GM18868 (cell line): ENCODE data around the gene GALNT13.

ENCODE experiments used
- ATAC-seq: cut with Tn5 transposase; IDR thresholded peaks from one replicate; pipeline ENCODE4 v1.9.1; 2021; ENCODE audit warnings: mild to moderate bottlenecking, moderate library complexity; ENCODE audit not compliant: unreplicated experiment

GALNT13 gene

DNA sequence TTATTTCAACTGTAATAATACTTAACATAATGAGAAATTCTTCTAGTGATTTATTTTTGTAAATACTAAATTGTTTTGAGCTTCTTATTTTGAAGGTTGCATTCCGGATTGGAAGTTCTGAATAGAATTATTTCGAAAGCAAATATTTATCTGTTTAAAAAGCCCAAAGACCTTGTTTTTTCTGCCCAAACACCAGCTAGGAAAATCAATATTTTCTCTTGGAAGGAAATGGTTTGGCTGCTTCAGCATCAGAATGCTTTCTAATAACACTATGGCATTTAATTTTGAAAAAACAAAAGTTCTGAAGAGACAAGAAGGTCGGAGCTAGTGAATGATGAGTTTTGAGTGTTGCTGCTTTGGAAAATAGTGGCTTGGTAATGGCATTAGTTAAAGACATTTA lies 522.9 kb downstream of the GALNT13 start:
- ATAC-seq, result no peak

DNA sequence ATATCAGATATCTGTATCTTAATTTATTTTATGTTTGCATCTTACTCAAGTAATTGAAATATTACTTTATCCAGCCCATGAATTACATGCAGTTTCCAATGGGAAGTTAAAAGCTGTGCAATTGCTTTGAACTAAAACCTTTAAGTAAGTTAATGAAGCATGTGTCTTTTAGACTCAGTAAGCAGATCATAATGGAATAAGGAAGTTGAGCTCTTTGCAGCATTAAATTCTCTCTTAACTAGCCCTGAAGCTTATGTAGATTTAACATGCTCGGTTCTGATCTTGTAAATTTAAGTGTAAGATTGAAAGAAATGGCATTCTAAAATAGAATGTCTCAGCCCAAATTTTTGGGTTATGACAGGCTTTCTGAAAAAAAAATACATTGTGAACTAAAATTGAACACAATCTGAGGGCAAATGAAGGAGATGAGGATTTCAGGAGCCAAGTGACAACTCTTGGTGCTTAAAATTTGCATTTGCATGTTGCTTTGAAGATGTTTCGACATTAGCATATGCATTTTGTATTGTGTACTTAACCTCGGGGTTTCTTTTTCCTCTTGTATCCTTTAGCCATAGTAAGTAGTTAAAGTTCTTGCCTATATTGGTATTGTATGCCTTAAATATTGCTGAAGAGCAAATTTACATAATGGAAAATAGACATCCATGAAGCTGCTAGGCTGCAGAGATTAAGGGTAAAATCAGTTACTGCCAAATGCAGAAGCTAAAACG lies 529.0 kb downstream of the GALNT13 start:
- no peak for ATAC-seq

DNA sequence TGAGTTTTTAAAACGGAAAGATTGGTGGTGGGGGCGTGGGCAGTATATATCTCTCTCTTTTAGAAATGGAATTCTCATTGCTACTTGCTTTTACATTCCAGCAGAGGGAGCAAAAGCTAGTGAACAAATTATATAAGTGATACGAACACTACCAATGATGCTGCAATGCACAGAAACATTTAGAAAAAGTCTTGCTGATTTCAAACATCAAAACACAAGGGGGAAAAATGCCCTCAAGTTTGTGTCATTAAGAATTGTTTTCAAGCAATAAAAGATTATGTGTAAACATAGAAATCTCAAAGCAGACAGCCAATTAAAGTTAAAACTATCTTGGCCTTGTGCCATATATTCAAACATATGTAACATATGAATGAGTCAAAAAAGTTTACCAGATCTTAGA lies 530.5 kb downstream of the GALNT13 start:
- peak; percentile 79 for ATAC-seq

DNA sequence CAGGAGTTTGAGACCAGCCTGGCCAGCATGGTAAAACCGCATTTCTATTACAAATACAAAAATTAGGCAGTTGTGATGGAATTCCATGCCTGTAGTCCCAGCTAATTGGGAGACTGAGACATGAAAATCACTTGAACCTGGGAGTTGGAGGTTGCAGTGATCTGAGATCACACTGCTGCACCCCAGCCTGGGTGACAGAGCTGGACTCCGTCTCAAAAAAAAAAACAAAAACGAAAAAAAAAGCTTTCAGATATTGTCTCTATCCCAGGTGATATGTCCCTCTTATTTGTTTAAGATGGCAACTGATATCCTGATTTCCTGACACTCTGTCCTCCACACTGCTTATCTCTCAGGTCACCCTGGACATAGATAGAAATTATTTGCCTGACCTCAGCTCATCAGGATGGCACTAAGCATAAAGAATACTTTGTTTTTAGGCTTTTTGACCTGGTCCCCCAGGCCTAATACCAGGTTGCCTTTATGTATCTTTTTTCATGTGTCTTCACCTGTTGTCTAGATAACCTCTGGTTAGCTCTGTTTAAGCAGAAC lies 531.6 kb downstream of the GALNT13 start:
- no peak for ATAC-seq

DNA sequence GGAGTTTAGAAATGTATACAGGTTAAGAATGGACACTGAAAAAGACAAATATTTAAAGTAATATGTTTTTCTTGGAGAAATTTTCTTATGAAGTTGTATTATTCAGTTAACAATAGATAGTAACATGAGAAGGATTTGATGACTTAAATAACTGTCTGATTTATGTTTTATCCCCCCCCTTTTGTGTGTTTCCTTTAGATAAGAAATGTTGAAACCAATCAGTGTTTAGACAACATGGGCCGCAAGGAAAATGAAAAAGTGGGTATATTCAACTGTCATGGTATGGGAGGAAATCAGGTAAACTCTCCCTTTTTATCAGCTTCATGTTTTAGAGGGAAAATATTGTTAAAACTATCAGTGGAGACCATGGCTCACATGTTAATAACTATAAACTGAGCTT lies 537.1 kb downstream of the GALNT13 start:
- ATAC-seq, result no peak

DNA sequence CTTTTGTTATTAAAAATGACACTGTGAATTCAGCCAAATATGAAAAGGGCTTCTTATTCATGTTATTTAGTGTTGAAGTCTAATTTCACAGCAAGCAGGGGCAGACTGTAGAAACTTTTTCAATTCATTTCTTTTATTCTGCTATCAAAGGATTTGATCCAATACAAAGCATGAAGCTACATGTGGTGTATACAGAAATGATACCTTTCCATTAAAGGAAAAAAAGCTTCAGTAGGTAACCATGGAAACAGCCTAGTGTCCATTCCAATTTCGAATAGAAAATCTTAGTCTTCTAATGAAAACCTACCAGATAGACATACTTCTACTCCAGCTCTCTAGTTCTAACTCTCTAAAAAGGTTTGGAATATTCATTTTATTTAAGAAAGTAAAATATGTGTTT lies 550.5 kb downstream of the GALNT13 start:
- no peak for ATAC-seq

DNA sequence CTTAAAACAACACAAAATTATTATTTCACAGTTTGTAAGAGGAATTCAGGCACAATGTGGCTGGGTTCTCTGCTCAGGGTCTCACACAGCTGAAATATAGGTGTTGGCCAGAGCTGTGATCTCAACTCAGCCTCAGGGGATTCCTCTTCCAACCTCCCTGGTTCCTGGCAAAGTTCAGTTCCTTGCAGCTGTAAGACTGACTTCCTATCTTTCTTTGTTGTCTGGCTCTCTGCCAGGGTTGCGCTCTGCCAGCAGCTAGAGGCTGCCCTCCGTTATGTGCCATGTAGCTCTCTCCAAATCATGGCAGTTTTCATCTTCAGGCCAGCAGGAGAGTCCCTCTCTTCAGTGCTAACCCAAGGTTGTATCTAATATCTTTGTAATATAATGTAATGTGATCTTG lies 554.3 kb downstream of the GALNT13 start:
- ATAC-seq, result no peak

DNA sequence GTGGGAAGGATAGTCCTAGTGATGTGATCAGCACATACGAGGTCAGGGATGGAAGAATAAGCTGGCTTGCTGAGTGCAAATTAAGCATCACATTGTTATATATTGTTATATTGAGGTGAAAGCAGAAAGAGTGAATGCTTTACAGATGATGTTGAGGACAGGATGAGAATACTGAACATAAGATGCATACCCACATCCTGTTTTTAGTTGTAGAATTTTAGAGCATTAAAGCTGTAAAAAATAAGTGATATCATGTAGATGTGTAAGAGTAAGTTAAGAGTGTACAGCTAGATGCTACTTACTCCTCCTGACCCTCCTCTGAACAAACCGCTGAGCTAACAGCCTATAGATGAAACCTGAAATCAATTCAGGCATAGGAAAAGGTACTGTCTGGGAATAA lies 555.7 kb downstream of the GALNT13 start:
- ATAC-seq, result no peak

DNA sequence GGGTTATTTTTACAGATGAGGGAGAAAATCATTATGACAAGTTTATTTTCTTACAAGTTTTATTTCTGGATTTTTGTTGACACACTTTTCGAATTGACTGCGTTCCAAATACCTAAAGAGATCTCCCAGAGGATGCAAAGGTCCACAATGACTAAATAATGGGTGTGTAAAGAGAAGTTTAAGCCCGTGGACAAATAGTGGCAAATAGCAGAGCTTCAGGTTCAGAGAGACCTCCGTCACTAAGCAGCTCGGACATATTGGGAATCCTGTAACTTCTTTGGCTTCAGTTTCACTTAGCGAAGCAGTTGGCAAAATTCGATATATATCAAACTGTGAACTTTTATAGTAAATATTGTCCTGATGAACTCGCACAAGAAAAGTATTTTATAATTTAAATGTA lies 556.3 kb downstream of the GALNT13 start:
- no peak for ATAC-seq

DNA sequence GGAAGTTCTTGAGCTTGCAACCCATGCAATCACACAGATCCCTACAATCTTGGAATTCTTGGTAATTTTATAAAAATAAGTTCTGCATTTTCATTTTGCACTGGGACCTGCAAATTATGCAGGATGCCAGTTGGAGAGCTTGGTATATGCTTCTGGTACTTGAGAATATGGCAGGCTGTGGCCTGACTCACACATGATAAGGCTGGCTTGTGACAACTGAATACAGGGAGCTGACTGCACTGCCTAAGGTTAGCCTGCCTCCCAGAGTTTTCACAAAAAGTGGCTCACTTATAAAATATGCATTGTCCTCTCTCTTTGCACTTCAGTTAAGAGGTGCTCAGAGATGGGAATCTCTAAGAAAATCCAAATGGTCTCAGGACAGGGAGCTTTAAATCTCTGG lies 561.3 kb downstream of the GALNT13 start:
- ATAC-seq, result no peak

DNA sequence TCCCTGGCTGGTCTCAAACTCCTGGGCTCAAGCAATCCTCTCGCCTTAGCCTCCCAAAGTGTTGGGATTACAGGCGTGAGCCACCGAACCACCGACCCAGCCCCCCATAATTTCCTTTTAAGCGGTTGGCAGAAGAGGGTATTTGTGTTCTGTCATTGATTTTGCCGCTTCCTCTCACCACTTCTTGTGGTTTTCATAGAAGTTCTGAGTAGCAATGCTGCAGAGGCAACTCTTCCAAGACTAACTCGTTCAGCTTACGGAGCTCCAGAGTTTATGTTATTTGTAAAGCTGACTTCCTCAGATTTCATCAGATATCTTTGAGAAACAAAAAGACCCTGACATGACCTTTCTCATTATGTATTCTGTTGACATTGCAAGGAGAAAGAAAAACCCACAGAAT lies 565.4 kb downstream of the GALNT13 start:
- ATAC-seq, result no peak

DNA sequence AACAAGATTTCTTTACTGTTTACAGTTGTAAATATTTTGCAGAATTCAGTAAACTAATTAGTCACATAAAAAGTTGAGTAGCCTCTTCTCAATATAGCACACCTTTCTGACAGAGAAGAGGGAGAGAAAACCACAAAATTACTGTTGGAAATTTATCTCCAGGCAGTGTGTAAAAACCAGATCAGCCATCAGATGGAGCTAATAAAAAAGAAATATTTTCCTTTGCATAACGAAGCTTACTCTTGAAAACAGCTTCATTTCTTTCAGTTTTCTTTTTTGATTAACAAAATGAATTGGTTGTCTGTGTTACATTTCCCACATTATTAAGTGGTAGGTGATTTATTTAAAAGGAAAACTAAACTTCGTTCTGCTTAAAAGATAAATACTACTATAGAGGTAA lies 567.4 kb downstream of the GALNT13 start:
- ATAC-seq, result no peak

DNA sequence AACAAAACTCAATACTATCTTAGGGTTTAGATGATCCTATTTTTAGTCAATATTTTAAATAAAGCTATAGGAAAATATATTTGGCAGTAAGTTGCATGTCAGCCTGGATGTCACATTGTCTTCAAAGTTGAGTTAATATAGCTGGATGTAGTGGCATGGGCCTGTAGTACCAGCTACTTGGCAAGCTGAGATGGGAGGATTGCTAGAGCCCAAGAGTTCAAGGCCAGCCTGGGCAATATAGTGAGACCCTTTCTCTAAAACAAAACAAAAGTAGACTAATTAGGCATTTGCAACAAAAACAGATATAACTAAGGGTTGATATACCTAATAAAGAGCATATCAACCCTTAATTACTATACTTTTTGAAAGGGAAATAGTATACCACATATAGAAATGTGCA lies 572.2 kb downstream of the GALNT13 start:
- no peak for ATAC-seq

DNA sequence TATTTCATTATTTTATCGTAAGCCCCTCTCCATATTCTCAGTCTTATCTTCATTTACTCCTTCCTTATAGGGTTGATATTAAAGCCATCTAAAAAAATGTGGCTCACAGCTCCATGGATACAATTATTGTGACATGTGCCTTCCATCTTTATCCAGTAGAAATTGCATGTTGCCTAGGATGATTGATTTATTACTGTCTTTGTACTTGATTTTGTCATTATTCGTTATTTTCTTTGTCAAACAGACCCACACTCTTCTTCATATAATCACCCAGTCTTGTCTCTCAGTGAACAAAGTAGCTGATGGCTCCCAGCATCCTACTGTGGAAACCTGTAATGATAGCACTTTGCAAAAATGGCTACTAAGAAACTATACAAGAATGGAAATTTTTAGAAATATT lies 574.6 kb downstream of the GALNT13 start:
- ATAC-seq, result no peak

DNA sequence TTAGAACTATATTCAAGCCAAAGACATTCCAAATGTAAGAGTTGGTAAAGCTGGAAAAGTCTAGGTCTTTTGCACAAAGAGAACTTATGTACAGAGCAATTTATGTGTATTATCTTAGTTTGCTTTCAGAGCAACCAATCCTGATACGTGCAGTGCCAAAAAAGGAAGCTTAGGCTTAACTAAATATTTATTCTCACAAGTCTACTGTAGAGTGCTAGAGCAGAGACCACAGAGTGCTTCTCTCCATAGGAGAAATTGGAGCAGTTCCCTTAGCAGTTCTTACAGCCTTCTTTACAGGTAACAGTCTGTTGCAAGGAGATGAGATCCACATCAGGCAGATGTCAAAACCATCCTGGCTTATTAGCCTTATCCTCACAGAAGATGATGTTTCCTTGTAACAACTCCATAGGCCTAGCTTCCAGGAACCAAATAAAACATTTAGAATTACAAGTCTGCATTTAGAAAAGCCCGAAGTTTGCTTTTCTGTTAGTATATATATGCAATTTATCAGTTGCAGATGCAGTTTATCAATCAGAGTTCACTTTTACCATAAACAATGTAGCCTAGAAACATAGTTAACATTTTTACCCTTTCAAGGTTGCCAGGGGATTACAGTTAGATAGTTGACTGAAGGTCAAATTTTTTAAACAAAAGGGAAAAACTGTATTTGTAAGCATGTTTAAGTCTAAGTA lies 576.2 kb downstream of the GALNT13 start:
- ATAC-seq, result no peak

DNA sequence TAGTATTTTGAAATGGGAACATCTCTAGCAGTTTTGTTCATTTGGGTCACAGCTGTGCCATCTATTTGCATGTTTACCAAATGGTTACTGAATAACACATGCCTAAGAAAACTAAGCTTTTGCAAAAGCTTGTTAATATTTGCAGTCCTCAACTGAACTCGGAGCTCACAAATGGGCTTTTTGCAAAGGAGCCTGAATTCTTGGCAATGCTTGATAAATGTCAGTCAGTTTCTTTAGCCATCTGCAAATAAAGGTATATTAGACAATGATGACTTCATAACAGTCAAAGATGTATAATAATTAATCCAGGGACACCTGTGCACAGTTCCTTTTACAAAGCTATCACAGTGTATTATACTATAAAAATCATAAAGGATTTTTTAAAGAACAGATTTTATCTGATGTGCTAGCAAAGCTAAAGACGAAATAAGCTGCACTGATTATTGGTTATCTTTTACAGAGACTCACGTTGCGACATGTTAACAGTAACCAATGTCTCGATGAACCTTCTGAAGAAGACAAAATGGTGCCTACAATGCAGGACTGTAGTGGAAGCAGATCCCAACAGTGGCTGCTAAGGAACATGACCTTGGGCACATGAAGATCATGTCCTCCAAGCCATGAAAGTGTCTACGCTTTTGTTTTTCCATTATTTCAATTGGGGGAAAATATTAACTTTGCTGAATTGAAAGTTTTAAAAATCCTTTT lies 578.4 kb downstream of the GALNT13 start:
- no peak for ATAC-seq

DNA sequence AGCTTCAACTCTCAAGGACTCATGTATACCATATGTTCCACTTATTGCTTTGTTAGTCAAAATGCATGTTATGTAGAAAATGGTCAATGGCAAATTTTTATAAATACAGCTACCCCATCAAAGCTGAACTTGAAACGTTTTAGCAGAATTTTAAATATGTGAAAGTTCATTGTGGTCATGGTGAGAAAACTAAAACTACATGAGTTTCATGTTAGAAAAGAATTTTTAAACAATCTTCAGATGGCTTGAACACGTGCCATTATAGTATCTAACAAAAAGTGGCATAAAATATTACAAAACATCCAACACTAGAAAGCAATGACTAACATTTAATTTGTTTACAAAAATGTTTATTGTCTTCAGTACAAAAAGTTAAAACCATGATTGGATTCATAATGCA lies 580.7 kb downstream of the GALNT13 start:
- no peak for ATAC-seq

DNA sequence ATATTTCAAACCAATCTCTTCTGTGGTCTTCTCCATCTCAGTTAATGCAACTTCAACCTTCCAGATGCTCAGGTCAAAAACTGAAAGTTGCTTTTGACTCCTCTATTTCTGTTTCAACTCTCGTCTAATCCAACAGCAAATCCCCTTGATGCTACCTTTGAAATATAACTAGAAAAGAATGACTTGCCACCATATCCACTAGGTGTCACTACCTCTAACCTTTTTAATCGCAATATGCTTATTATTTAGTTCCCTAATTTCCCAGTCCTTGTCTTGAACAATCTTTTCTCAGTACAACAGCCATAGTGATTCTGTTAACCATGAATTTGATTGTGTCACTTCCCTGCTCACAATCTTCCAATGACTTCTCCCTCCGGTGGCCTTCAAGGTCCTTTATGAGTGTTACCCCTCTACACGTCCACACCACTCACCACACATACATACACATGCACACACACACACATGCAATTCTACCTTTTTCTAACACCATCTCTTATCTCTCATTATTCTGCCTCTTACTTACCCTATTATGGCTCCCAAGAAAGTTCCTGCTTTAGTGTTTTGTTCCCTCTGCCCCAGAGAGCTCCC lies 581.3 kb downstream of the GALNT13 start:
- peak; percentile 81 for ATAC-seq

DNA sequence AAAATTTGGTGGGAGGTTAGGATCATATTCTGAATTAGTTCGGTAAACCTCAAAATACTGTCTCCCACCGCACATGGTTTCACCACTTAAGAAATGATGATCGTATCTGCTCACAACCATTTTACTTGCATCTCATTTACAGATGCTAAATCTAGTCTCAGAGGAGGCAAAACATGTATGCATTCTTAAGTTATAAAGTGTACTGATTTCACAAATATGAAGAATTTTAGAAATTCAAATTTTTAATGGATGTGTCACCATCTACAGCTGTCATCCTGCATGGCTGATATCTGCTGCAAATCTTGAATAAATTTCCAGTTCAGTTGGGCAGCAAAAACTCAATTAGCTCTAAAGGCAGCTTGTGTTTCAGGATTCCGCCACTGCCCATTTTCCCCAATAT lies 583.4 kb downstream of the GALNT13 start:
- no peak for ATAC-seq

DNA sequence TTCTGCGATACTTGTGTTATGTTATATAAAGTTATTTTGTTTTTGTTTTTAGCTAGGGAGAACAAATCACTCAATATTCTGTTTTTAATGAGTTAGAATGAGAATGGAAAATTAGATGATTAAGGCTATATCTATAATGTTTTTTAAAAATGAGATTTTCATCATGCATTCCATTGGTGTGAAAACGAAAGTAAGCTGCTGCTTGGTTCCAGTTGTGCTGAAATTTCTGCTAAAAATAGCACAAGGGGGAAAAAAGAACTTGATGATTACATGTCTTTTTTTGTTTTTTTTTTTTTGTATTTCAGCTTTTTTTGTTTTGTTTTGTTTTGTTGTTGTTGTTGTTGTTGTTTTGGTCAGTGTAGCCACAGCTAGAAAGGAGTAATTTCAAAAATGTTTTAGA lies 584.1 kb downstream of the GALNT13 start:
- ATAC-seq, result no peak

DNA sequence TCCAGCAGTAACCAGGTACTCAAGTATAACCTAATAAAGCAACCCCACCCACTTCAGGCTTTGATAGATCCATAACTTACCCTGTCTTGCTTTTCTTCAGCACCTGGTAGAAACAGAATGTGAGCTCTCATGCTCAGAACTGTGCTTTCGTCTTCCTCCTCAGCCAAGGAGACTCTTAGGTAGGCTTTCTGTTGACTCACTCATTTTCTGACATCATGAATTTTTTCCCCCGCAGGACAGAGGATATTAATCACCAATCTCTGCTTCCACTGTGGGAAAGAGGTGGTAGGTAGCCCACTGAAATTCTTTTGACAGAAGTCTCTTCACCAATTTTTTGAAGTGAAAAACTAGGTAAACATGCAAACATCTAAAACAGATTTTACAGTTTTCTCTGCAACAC lies 585.6 kb downstream of the GALNT13 start:
- ATAC-seq, result no peak
